K562 (cell line): ENCODE results near the gene CNOT6L. TPM values are rescaled to one million over a fixed set of nuclear protein-coding genes. Genes with fewer than 3 reads are reported as not detected.

Experiments
- ATAC-seq: fragments of 200-7000 bp; cut with Tn5 transposase; 3 replicates; pipeline ENCODE4 v1.9.1; 2020; ENCODE audit warnings: moderate library complexity
- BruUV-seq: library from RNA; stranded (reverse); fragments of 400-500 nt; replicated peaks from 2 replicates; lab custom pipeline; 2021; lab: Mats Ljungman, UMichigan
- CTCF ChIA-PET: fragments of 300-600 bp; formaldehyde crosslinking; extraction: SDS; loops from one replicate; lab custom pipeline; 2021; ENCODE audit warnings: low intra/inter-chr PET ratio; lab: Yijun Ruan, JAX
- POLR2A ChIA-PET: fragments of 300-600, 350-650 bp; sonication (Branson Sonifier 250); formaldehyde crosslinking; extraction: SDS; loops from one replicate; lab custom pipeline; 2021; ENCODE audit warnings: antibody characterized with exemption, inconsistent platforms; lab: Yijun Ruan, JAX
- DNase-seq, 4 experiments: peaks; one replicate each; pipeline versions ENCODE4 v3.0.0 to v3.0.0-alpha.2; 2011 to 2018; ENCODE audit warnings: low spot score in 3 of 4, mixed read lengths in 3 of 4; ENCODE audit errors: extremely low read depth in 1 of 4
- FAIRE-seq: peaks from 2 replicates; lab custom pipeline; 2011; peaks lifted over from hg19 to GRCh38; lab: Jason Lieb, UNC
- H2AFZ ChIP-seq: 2 replicates; pipeline ENCODE4 v1.6.0; 2011; ENCODE audit warnings: low read depth, low read length, control low read depth, inconsistent platforms
- H3K27ac ChIP-seq: fragments of 200-600 bp; 3 replicates; pipeline ENCODE4 v1.8.0; 2011; ENCODE audit warnings: low read depth, mild to moderate bottlenecking, control low read depth, inconsistent platforms, low read length, moderate library complexity, mixed read lengths; ENCODE audit errors: extremely low read depth
- H3K27me3 ChIP-seq, 2 experiments: fragments of 300-600 bp in 1 of 2; 2 replicates in 1 of 2; 3 replicates in 1 of 2; pipeline versions ENCODE4 v1.6.0 to v1.8.0; 2011; ENCODE audit warnings: inconsistent platforms in 2 of 2, low read length in 2 of 2, mild to moderate bottlenecking in 1 of 2, mixed read lengths in 1 of 2, moderate library complexity in 1 of 2; ENCODE audit not compliant: control insufficient read depth in 2 of 2, insufficient read depth in 2 of 2
- H3K36me3 ChIP-seq: fragments of 300-600 bp; 3 replicates; pipeline ENCODE4 v1.8.0; 2011; ENCODE audit warnings: mild to moderate bottlenecking, low read length, inconsistent platforms; ENCODE audit not compliant: control insufficient read depth, insufficient read depth
- H3K4me1 ChIP-seq, 2 experiments: fragments of 200-600 bp in 1 of 2; replicated peaks in 1 of 2; 2 replicates in 1 of 2; 3 replicates in 1 of 2; pipeline versions ENCODE4 v1.5.1 to v1.8.0; 2011; ENCODE audit warnings: inconsistent platforms in 2 of 2, low read length in 2 of 2, mild to moderate bottlenecking in 1 of 2, mixed read lengths in 1 of 2, moderate library complexity in 1 of 2; ENCODE audit not compliant: control insufficient read depth in 2 of 2, insufficient read depth in 2 of 2
- H3K4me2 ChIP-seq: 2 replicates; pipeline ENCODE4 v1.6.1; 2011; ENCODE audit warnings: low read length, control low read depth, inconsistent platforms, mixed read lengths; ENCODE audit not compliant: insufficient read depth
- H3K4me3 ChIP-seq: fragments of 200-600 bp; sonication (generic), shearing (Covaris generic); 2 replicates; pipeline ENCODE4 v1.5.1; 2016; ENCODE audit warnings: control low read depth, inconsistent platforms
- H3K79me2 ChIP-seq: fragments of 200-600 bp; 3 replicates; pipeline ENCODE4 v1.8.0; 2011; ENCODE audit warnings: low read length, inconsistent platforms; ENCODE audit not compliant: control insufficient read depth, insufficient read depth
- H3K9ac ChIP-seq, 2 experiments: 2 replicates each; pipeline versions ENCODE4 v1.6.0 to v1.6.1; 2011; ENCODE audit warnings: low read depth in 2 of 2, low read length in 2 of 2, control low read depth in 1 of 2, inconsistent platforms in 1 of 2, mild to moderate bottlenecking in 1 of 2, mixed read lengths in 1 of 2; ENCODE audit not compliant: insufficient read depth in 1 of 2
- H3K9me1 ChIP-seq: one replicate; pipeline ENCODE4 v1.6.0; 2011; ENCODE audit warnings: inconsistent platforms, mild to moderate bottlenecking, low read length, moderate library complexity; ENCODE audit not compliant: control insufficient read depth, insufficient read depth
- H3K9me3 ChIP-seq: replicated peaks from 2 replicates; pipeline ENCODE4 v1.5.1; 2011; ENCODE audit warnings: low read depth, low read length, inconsistent platforms; ENCODE audit not compliant: control insufficient read depth, insufficient read depth
- H4K20me1 ChIP-seq: replicated peaks from 2 replicates; pipeline ENCODE4 v1.6.1; 2011; ENCODE audit warnings: low read length, inconsistent platforms, mixed read lengths; ENCODE audit not compliant: control insufficient read depth, insufficient read depth
- CCNT2 ChIP-seq: IDR thresholded peaks from 2 replicates; pipeline ENCODE4 v1.6.1; 2011; ENCODE audit warnings: borderline replicate concordance, low read depth, mild to moderate bottlenecking, moderate library complexity, mixed read lengths, low read length; ENCODE audit not compliant: insufficient read length; ENCODE audit errors: extremely low read depth
- FOXJ3 ChIP-seq: sonication (generic); formaldehyde crosslinking; IDR thresholded peaks from 2 replicates; pipeline ENCODE4 v1.4.0; 2020; ENCODE audit warnings: mild to moderate bottlenecking, missing genetic modification reagents
- KLF10 ChIP-seq: fragments of 250-450 bp; sonication (Bioruptor Pico); IDR thresholded peaks from 2 replicates; pipeline ENCODE4 v1.6.1; 2021; ENCODE audit warnings: matching md5 sums
- PHF8 ChIP-seq: fragments of 200-600 bp; sonication (generic); IDR thresholded peaks from 2 replicates; pipeline ENCODE4 v1.6.1; 2012; ENCODE audit warnings: mixed run types, mild to moderate bottlenecking, inconsistent platforms, low read length, moderate library complexity, borderline replicate concordance
- POLR3A ChIP-seq: IDR thresholded peaks from 2 replicates; pipeline ENCODE4 v1.6.1; 2011; ENCODE audit warnings: borderline replicate concordance, mild to moderate bottlenecking, moderate library complexity; ENCODE audit not compliant: insufficient read length, insufficient read depth; ENCODE audit errors: extremely low read depth
- SNRNP70 ChIP-seq: fragments of 200-400 bp; formaldehyde crosslinking; optimal IDR thresholded peaks from 2 replicates; pipeline ENCODE3; 2017; ENCODE audit warnings: low read depth, low read length
- TEAD4 ChIP-seq, 2 experiments: sonication (generic) in 1 of 2; formaldehyde crosslinking in 1 of 2; IDR thresholded peaks; 2 replicates each; pipeline versions ENCODE4 v1.6.1 to v1.8.0; 2012 to 2022; ENCODE audit warnings: borderline replicate concordance in 1 of 2, inconsistent platforms in 1 of 2, low read length in 1 of 2, mild to moderate bottlenecking in 1 of 2, missing genetic modification reagents in 1 of 2
- ZBTB8A ChIP-seq: fragments of 450-650 bp; IDR thresholded peaks from 2 replicates; pipeline ENCODE4 v1.6.1; 2018; ENCODE audit warnings: mild to moderate bottlenecking, moderate library complexity; ENCODE audit not compliant: partially characterized antibody
- ZFP1 ChIP-seq: fragments of 450-650 bp; formaldehyde crosslinking; IDR thresholded peaks from 2 replicates; pipeline ENCODE4 v1.4.0; 2020; ENCODE audit warnings: mild to moderate bottlenecking, mixed read lengths
- ZNF561 ChIP-seq: fragments of 450-650 bp; formaldehyde crosslinking; conservative IDR thresholded peaks from 2 replicates; pipeline ENCODE4 v1.4.0; 2020; ENCODE audit warnings: mild to moderate bottlenecking, moderate library complexity
- WGBS: fragments of 100-300 bp; shearing (Covaris generic); methylation state at CpG from one replicate; pipeline ENCODE4 v1.1.6; 2016; ENCODE audit warnings: low coverage, mixed read lengths; ENCODE audit not compliant: insufficient coverage; ENCODE audit errors: missing lambda C conversion rate; 5-methylcytosine and 5-hydroxymethylcytosine counted together
- in situ Hi-C: fragments of 300-500 bp; cut with MboI; formaldehyde crosslinking; loops from 4 replicates; pipeline ENCODE4 v1.15.0; 2018; ENCODE audit warnings: inconsistent platforms, mixed read lengths
- intact Hi-C: fragments of 100-400 bp; cut with micrococcal nuclease; formaldehyde crosslinking; loops from 2 replicates; pipeline ENCODE4 v1.14.2; 2022
- polyA plus RNA-seq, 8 experiments: library from polyadenylated mRNA; depleted of rRNA in 4 of 8; stranded (reverse) in 5 of 8; unstranded in 3 of 8; fragments of >200 nt; fragmentation: Nextera tagmentation in 2 of 8; fragmentation: Illumina TruSeq in 1 of 8; extraction: Ambion mirVana in 2 of 8; extraction: Trizol in 1 of 8; gene quantifications; 2 replicates each; pipeline versions ENCODE4 v1.2.1 to v1.2.3, GENCODE V29; 2011 to 2014; ENCODE audit warnings: inconsistent platforms in 1 of 8, missing spikeins in 1 of 8
- total RNA-seq, 7 experiments: library from RNA; depleted of rRNA in 6 of 7; stranded (reverse); fragments of >200 nt in 6 of 7; fragmentation: Illumina TruSeq in 2 of 7; extraction: Trizol in 2 of 7; gene quantifications; 2 replicates each; pipeline versions ENCODE4 v1.2.1 to v1.2.3, GENCODE V29; 2011 to 2021; ENCODE audit warnings: low replicate concordance in 1 of 7
- TF ChIP-seq, protein P1 (sequence below): fragments of 250-450 bp; sonication (Bioruptor Pico); IDR thresholded peaks from 2 replicates; pipeline ENCODE4 v1.4.0; 2020; ENCODE audit warnings: mild to moderate bottlenecking, moderate library complexity
- TF ChIP-seq, protein P2 (sequence below): IDR thresholded peaks from 2 replicates; pipeline ENCODE4 v1.6.1; 2014; ENCODE audit warnings: antibody characterized with exemption

CNOT6L gene
- total and polyA plus RNA-seq, 9 of the 15 experiments (the other 6 are each of a cell fraction or from before 2014, with no cell fraction given) = 3.7 to 27.9 (median 6.5) TPM

DNA sequence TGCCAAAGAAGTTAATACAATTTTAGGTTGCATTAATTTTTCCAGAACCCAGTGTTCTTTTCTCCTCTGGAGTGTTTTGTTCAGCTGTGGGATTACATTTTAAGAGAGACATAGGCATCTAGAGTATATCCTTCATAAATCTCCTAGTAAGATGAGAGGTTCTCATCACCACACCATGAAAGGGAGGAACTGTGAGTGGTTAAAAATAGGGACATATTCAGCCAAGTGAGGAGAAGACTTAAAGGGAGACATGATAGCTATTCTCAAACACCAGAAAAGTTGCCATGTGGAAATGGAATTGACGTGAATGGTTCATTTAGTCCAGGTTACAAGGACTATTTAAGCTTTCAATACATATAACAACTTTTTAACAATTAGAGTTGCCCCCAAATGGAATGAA, 37.0 kb upstream of the CNOT6L start (continued):
- TF ChIP-seq, protein P1, sequence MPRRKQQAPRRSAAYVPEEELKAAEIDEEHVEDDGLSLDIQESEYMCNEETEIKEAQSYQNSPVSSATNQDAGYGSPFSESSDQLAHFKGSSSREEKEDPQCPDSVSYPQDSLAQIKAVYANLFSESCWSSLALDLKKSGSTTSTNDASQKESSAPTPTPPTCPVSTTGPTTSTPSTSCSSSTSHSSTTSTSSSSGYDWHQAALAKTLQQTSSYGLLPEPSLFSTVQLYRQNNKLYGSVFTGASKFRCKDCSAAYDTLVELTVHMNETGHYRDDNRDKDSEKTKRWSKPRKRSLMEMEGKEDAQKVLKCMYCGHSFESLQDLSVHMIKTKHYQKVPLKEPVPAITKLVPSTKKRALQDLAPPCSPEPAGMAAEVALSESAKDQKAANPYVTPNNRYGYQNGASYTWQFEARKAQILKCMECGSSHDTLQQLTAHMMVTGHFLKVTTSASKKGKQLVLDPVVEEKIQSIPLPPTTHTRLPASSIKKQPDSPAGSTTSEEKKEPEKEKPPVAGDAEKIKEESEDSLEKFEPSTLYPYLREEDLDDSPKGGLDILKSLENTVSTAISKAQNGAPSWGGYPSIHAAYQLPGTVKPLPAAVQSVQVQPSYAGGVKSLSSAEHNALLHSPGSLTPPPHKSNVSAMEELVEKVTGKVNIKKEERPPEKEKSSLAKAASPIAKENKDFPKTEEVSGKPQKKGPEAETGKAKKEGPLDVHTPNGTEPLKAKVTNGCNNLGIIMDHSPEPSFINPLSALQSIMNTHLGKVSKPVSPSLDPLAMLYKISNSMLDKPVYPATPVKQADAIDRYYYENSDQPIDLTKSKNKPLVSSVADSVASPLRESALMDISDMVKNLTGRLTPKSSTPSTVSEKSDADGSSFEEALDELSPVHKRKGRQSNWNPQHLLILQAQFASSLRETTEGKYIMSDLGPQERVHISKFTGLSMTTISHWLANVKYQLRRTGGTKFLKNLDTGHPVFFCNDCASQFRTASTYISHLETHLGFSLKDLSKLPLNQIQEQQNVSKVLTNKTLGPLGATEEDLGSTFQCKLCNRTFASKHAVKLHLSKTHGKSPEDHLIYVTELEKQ (CRISPR knock-in tag) = no peak
- TF ChIP-seq ZNF561 (CRISPR knock-in tag) (no peak), PHF8 (no peak)
- TF ChIP-seq, all 486 proteins: peak for 0

DNA sequence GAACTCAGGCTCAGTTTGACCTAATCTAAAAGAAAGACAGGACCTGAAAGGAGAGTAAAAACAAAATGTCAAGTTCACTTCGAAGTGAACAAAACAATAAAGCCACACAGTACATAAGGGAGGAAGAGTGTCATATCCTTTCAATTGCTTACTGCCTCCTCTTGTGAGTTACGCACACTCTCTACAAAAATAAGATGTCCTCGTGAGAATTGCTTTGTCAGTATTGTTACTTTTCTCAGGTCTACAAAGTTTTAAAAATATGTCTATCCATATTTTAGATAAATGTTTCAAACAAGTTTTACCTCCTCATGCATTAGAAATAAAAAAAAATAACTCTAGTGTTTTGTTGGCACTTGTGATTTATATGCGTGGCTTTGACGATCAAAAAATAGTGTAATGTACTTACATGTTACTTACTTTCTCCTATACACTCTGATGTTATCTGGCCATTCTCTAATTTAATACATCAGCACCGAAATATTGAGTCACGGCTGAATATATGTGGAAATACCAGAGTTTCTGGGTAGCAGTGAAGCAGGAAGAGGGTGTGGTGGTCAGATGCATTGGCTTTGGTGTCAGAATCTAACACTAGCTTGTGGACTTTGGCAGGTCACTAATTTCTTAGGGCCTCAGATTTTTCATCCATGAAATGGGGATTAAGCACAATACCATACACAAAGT, 35.4 kb upstream of the CNOT6L start:
- Histone ChIP-seq H3K9me3 (no peaks in the 10 kb centered on the region), H3K27me3 (no peaks in the 10 kb centered on the region), H4K20me1 (no peaks in the 10 kb centered on the region), H3K27ac (no peak overlapping the region)
- ATAC-seq = peak; percentile 22; the same call in 1 of the 3 replicates
- CTCF ChIA-PET = no interaction called here
- FAIRE-seq = no peak
- BruUV-seq = no TSS peak
- no peak for TF ChIP-seq POLR3A
- TF ChIP-seq KLF10 (CRISPR knock-in tag) = no peak
- no peak for TF ChIP-seq ZFP1 (CRISPR knock-in tag)
- no peak for TF ChIP-seq FOXJ3 (CRISPR knock-in tag)
- TF ChIP-seq, protein P2, sequence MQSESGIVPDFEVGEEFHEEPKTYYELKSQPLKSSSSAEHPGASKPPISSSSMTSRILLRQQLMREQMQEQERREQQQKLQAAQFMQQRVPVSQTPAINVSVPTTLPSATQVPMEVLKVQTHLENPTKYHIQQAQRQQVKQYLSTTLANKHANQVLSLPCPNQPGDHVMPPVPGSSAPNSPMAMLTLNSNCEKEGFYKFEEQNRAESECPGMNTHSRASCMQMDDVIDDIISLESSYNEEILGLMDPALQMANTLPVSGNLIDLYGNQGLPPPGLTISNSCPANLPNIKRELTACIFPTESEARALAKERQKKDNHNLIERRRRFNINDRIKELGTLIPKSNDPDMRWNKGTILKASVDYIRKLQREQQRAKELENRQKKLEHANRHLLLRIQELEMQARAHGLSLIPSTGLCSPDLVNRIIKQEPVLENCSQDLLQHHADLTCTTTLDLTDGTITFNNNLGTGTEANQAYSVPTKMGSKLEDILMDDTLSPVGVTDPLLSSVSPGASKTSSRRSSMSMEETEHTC = no peak
- no peak for TF ChIP-seq ZBTB8A
- no peak for TF ChIP-seq TEAD4 (IDR thresholded peaks at IDR 0.05; ENCODE audit: low read length)
- TF ChIP-seq TEAD4 (CRISPR knock-in tag; IDR thresholded peaks at IDR 0.05; ENCODE audit: borderline replicate concordance) = no peak
- no peak for TF ChIP-seq SNRNP70
- TF ChIP-seq CCNT2 = no peak
- TF ChIP-seq, all 486 proteins: peak for 0
- Histone ChIP-seq H3K4me3 (no peak overlapping the region), H3K9ac (no peak overlapping the region), H3K36me3 (no peaks in the 10 kb centered on the region), H3K9me1 (no peaks in the 10 kb centered on the region), H3K79me2 (no peaks in the 10 kb centered on the region), H3K4me1 (no peaks in the 10 kb centered on the region; a peak in 1 of 5 replicates), H2AFZ (peak overlapping the region; percentile 65), H3K4me2 (no peak overlapping the region)
- no peak for DNase-seq
- WGBS = 59% methylated on average over 7 of the region's 7 CpGs
- POLR2A ChIA-PET = no interaction called here
- in situ Hi-C loops = no loop called here
- intact Hi-C loops = no loop called here
